T-helper 17 cell (primary cell): ENCODE data around the gene CPB2. TPM values are rescaled to one million over a fixed set of nuclear protein-coding genes. Genes with fewer than 3 reads are reported as not detected.

Experiments
- ATAC-seq: fragments of 150-1000 bp; cut with Tn5 transposase; 2 replicates; pipeline ENCODE4 v1.10.0; 2021; ENCODE audit warnings: mild to moderate bottlenecking, moderate library complexity
- DNase-seq, 3 donors: peaks; one replicate each; pipeline versions ENCODE4 v3.0.0 to v3.0.0-alpha.2; 2020 to 2021
- H3K9me3 ChIP-seq: one replicate; pipeline ENCODE4 v1.7.0; 2013; ENCODE audit warnings: low read length, mild to moderate bottlenecking; ENCODE audit not compliant: control insufficient read depth, poor library complexity, severe bottlenecking
- H3K27ac Mint-ChIP-seq: one replicate; pipeline ENCODE4 v1.8.0; 2022; ENCODE audit warnings: mild to moderate bottlenecking, moderate library complexity, mixed read lengths
- H3K27me3 Mint-ChIP-seq: one replicate; pipeline ENCODE4 v1.8.0; 2022; ENCODE audit warnings: mixed read lengths
- H3K36me3 Mint-ChIP-seq: one replicate; pipeline ENCODE4 v1.8.0; 2022; ENCODE audit warnings: low read depth, mixed read lengths
- H3K4me1 Mint-ChIP-seq: one replicate; pipeline ENCODE4 v1.8.0; 2022; ENCODE audit warnings: mild to moderate bottlenecking, mixed read lengths
- H3K4me3 Mint-ChIP-seq: one replicate; pipeline ENCODE4 v1.8.0; 2022; ENCODE audit warnings: mild to moderate bottlenecking, moderate library complexity, mixed read lengths
- total RNA-seq, 4 donors: library from RNA in 2 of 4; stranded (reverse) in 2 of 4; gene quantifications; one replicate each; pipeline ENCODE4 v1.2.3 and lab custom pipeline; 2022 to 2026

CPB2 gene
- total RNA-seq, 2 donors from 2014 or later: not detected

- H3K4me3 Mint-ChIP-seq: no peak overlapping the region
- H3K27me3 Mint-ChIP-seq: peaks cover 32% of the 10 kb centered on the region
- H3K4me1 Mint-ChIP-seq: peaks cover 2% of the 10 kb centered on the region
- DNase-seq: no peak
- no peaks in the 10 kb centered on the region for H3K36me3 Mint-ChIP-seq
- no peaks in the 10 kb centered on the region for H3K9me3 ChIP-seq
- no peak for ATAC-seq
- no peak overlapping the region for H3K27ac Mint-ChIP-seq
Measured at GRCh38 chr13:46101484-46102254, 3.2 kb downstream of the CPB2 start.

GRCh38 chr13:46101002-46101401, 3.8 kb downstream of the CPB2 start:
- no peak overlapping the region for H3K27ac Mint-ChIP-seq
- no peak overlapping the region for H3K4me3 Mint-ChIP-seq

GRCh38 chr13:46100191-46100815, 4.5 kb downstream of the CPB2 start:
- Mint-ChIP-seq H3K4me3 (no peak overlapping the region), H3K27me3 (peaks cover 38% of the 10 kb centered on the region), H3K36me3 (no peaks in the 10 kb centered on the region), H3K4me1 (peaks cover 2% of the 10 kb centered on the region), H3K27ac (no peak overlapping the region)
- no peak for ATAC-seq
- no peak for DNase-seq
- H3K9me3 ChIP-seq: no peaks in the 10 kb centered on the region

More at GRCh38 chr13:46101002-46101401, 3.8 kb downstream of the CPB2 start:
- H3K9me3 ChIP-seq: no peaks in the 10 kb centered on the region
- Mint-ChIP-seq H3K36me3 (no peaks in the 10 kb centered on the region), H3K4me1 (peaks cover 2% of the 10 kb centered on the region), H3K27me3 (peaks cover 39% of the 10 kb centered on the region)
- ATAC-seq (no peak), DNase-seq (no peak)

- no peak for DNase-seq
- no peaks in the 10 kb centered on the region for H3K9me3 ChIP-seq
- peaks cover 51% of the 10 kb centered on the region for H3K27me3 Mint-ChIP-seq
- H3K4me1 Mint-ChIP-seq: peaks cover 2% of the 10 kb centered on the region
- H3K36me3 Mint-ChIP-seq: peaks cover 3% of the 10 kb centered on the region
- H3K27ac Mint-ChIP-seq: no peak overlapping the region
- no peak for ATAC-seq
- H3K4me3 Mint-ChIP-seq: no peak overlapping the region
Measured at GRCh38 chr13:46097663-46098062, 7.2 kb downstream of the CPB2 start.

GRCh38 chr13:46097015-46097414, 7.8 kb downstream of the CPB2 start:
- peaks cover under 1% of the 10 kb centered on the region for H3K4me1 Mint-ChIP-seq
- ATAC-seq (no peak), DNase-seq (no peak)
- H3K27me3 Mint-ChIP-seq: peaks cover 57% of the 10 kb centered on the region
- H3K4me3 Mint-ChIP-seq: no peak overlapping the region
- H3K36me3 Mint-ChIP-seq: peaks cover 6% of the 10 kb centered on the region
- H3K27ac Mint-ChIP-seq: no peak overlapping the region
- no peaks in the 10 kb centered on the region for H3K9me3 ChIP-seq

GRCh38 chr13:46094478-46094877, 10.4 kb downstream of the CPB2 start:
- ATAC-seq (no peak), DNase-seq (no peak)
- no peaks in the 10 kb centered on the region for H3K9me3 ChIP-seq
- Mint-ChIP-seq H3K4me3 (no peak overlapping the region), H3K27ac (no peak overlapping the region), H3K4me1 (no peaks in the 10 kb centered on the region), H3K36me3 (peaks cover 6% of the 10 kb centered on the region), H3K27me3 (peaks cover 64% of the 10 kb centered on the region)

GRCh38 chr13:46088821-46089562, 15.8 kb downstream of the CPB2 start:
- Mint-ChIP-seq H3K36me3 (peaks cover 3% of the 10 kb centered on the region), H3K27me3 (peaks cover 40% of the 10 kb centered on the region), H3K4me3 (no peak overlapping the region), H3K4me1 (no peaks in the 10 kb centered on the region), H3K27ac (peak overlapping the region; percentile 24)
- no peak for ATAC-seq
- H3K9me3 ChIP-seq: no peaks in the 10 kb centered on the region
- DNase-seq: no peak

- peaks cover 28% of the 10 kb centered on the region for H3K27me3 Mint-ChIP-seq
- ATAC-seq: no peak
- no peak overlapping the region for H3K27ac Mint-ChIP-seq
- H3K4me1 Mint-ChIP-seq: no peaks in the 10 kb centered on the region
- H3K4me3 Mint-ChIP-seq: no peak overlapping the region
- peaks cover under 1% of the 10 kb centered on the region for H3K36me3 Mint-ChIP-seq
- H3K9me3 ChIP-seq: no peaks in the 10 kb centered on the region
- DNase-seq: no peak
Measured at GRCh38 chr13:46087481-46087880, 17.4 kb downstream of the CPB2 start.

- H3K36me3 Mint-ChIP-seq: no peaks in the 10 kb centered on the region
- no peaks in the 10 kb centered on the region for H3K9me3 ChIP-seq
- no peak overlapping the region for H3K4me3 Mint-ChIP-seq
- no peak for DNase-seq
- peaks cover 23% of the 10 kb centered on the region for H3K27me3 Mint-ChIP-seq
- ATAC-seq: no peak
- no peaks in the 10 kb centered on the region for H3K4me1 Mint-ChIP-seq
- H3K27ac Mint-ChIP-seq: no peak overlapping the region
Measured at GRCh38 chr13:46086985-46087384, 17.8 kb downstream of the CPB2 start.

- Mint-ChIP-seq H3K4me3 (no peak overlapping the region), H3K27ac (no peak overlapping the region), H3K27me3 (peaks cover 22% of the 10 kb centered on the region), H3K36me3 (no peaks in the 10 kb centered on the region), H3K4me1 (no peaks in the 10 kb centered on the region)
- no peaks in the 10 kb centered on the region for H3K9me3 ChIP-seq
- ATAC-seq: no peak
- DNase-seq: no peak
Measured at GRCh38 chr13:46086421-46086922, 18.4 kb downstream of the CPB2 start.

- Mint-ChIP-seq H3K36me3 (no peaks in the 10 kb centered on the region), H3K4me3 (no peak overlapping the region), H3K27me3 (peaks cover 16% of the 10 kb centered on the region), H3K4me1 (no peaks in the 10 kb centered on the region), H3K27ac (no peak overlapping the region)
- no peaks in the 10 kb centered on the region for H3K9me3 ChIP-seq
- no peak for DNase-seq
- ATAC-seq: no peak
Measured at GRCh38 chr13:46085737-46086136, 19.1 kb downstream of the CPB2 start.

- H3K4me1 Mint-ChIP-seq: peaks cover 8% of the 10 kb centered on the region
- no peaks in the 10 kb centered on the region for H3K9me3 ChIP-seq
- DNase-seq: no peak
- no peak overlapping the region for H3K27ac Mint-ChIP-seq
- no peak for ATAC-seq
- peaks cover 16% of the 10 kb centered on the region for H3K27me3 Mint-ChIP-seq
- no peaks in the 10 kb centered on the region for H3K36me3 Mint-ChIP-seq
- H3K4me3 Mint-ChIP-seq: no peak overlapping the region
Measured at GRCh38 chr13:46082324-46082723, 22.5 kb downstream of the CPB2 start.

- Mint-ChIP-seq H3K27ac (peak overlapping the region; percentile 51), H3K36me3 (no peaks in the 10 kb centered on the region), H3K27me3 (peaks cover 2% of the 10 kb centered on the region), H3K4me1 (peaks cover 8% of the 10 kb centered on the region), H3K4me3 (no peak overlapping the region)
- DNase-seq: no peak
- H3K9me3 ChIP-seq: no peaks in the 10 kb centered on the region
- no peak for ATAC-seq
Measured at GRCh38 chr13:46079770-46080169, 25.1 kb downstream of the CPB2 start.
